Stimulated activated CD8-positive, alpha-beta memory T cell treated with anti-CD3 and anti-CD28 coated beads, Interleukin-4, amount 100 ng/mL, for 1 hour (primary cell): ENCODE measurements around the gene CDC25B.

ENCODE experiments used
- DNase-seq, 2 donors: peaks; one replicate each; pipeline ENCODE4 v3.0.0-alpha.2; 2020; ENCODE audit warnings: low read depth in 2 of 2, low spot score in 1 of 2

CDC25B gene

GRCh38 chr20:3795511-3796468 lies at the start of gene CDC25B:
TSS of gene CDC25B (plus strand) at chr20:3796310. CDS start at chr20:3796532, 222 bp downstream.
- peak; percentile 80 to 84 for DNase-seq

DNA sequence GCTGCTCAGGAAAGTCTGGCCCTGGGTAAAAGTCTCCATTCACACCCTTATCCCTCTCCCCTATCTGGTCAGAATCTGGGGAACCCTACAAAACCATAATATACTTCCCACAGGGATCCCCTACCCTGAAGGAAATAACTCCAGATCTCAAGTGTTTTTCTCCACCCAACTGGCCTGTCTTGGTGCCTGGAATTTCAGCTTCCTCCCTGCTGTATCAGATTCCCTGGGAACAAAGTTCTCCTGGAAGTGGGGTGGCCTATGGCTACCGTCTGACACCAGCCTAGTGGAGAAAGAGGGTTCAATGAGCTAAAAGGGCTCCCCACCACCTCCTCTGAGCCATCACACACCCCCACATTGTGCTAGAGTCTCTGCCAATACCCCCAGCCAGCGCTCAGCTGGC lies 48.6 kb upstream of the CDC25B start:
- no peak for DNase-seq

- DNase-seq: no peak
Observed at GRCh38 chr20:3748073-3748472, 48.0 kb upstream of the CDC25B start.

- no peak for DNase-seq
Observed at GRCh38 chr20:3749087-3749688, 46.9 kb upstream of the CDC25B start.

DNA sequence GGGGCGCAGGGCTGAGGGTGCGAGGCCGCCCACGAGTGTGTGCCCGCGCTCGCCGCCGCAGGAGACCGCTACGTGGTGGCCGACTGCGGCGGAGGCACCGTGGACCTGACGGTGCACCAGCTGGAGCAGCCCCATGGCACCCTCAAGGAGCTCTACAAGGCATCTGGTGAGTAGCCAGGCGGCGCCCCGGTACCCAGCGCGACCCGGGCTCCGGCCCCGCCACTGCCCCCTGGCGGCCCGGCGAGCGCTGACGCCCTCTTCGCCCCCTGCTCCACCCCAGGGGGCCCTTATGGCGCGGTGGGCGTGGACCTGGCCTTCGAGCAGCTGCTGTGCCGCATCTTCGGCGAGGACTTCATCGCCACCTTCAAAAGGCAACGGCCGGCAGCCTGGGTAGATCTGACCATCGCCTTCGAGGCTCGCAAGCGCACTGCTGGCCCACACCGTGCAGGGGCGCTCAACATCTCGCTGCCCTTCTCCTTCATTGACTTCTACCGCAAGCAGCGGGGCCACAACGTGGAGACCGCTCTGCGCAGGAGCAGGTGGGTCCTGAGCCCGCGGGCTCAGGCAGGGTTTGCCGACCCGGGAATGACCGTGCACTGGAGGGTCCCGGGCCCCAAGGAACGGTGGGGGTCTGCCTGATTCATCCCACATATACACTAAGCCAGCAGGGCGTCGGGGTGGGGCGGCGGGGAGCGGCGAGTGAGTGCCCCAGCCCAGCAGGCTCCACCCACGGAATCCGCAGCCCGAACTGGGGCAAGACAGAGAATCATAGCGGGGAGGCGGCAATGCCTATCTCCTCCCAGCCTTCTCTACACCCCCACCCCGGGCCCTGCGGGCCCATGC lies 46.2 kb upstream of the CDC25B start:
- DNase-seq: no peak

DNA sequence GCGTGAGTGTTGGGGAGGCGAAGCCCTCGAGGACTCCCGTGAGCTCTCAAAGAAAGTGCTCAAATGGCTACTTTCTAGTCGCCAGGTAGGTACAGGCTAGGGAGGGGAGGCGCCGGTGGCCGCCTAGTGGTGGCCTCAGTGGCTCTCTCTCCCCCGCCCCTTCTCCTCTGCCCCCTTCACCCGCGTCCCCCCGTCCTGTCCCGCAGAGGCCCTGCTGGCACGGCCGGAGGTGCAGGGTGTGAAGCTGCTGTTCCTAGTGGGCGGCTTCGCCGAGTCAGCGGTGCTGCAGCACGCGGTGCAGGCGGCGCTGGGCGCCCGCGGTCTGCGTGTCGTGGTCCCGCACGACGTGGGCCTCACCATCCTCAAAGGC lies 44.8 kb upstream of the CDC25B start:
- no peak for DNase-seq

GRCh38 chr20:3751675-3752385 lies 44.3 kb upstream of the CDC25B start:
- DNase-seq: no peak

GRCh38 chr20:3752386-3752759 lies 43.7 kb upstream of the CDC25B start:
- no peak for DNase-seq

- peak in 1 of 2 donors; percentile 43 for DNase-seq
Observed at GRCh38 chr20:3753098-3753497, 43.0 kb upstream of the CDC25B start.

GRCh38 chr20:3753501-3754275 lies 42.4 kb upstream of the CDC25B start:
- no peak for DNase-seq

GRCh38 chr20:3754276-3754630 lies 41.9 kb upstream of the CDC25B start:
- no peak for DNase-seq

DNA sequence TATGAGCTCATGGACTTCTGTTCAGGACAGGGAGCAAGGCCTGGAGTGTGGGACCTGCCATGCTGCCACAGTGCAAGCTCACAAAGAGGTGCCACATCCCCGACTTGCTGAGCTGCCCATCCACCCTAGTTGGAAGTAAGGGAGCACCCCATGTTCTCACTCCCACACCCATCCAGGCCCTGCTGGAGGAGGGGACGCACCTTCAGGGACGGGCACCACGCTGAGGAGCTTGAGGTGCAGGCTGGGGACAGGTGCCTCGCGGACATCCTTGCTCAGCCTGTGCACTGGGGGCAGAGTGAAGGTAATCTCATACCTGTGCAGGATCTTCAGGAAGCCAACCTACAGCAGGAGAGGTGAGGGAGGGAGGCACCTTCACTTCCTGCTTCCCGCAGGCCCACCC lies 40.8 kb upstream of the CDC25B start:
- no peak for DNase-seq

- no peak for DNase-seq
Observed at GRCh38 chr20:3755814-3756480, 40.2 kb upstream of the CDC25B start.

GRCh38 chr20:3757268-3757667 lies 38.8 kb upstream of the CDC25B start:
- DNase-seq: no peak

DNA sequence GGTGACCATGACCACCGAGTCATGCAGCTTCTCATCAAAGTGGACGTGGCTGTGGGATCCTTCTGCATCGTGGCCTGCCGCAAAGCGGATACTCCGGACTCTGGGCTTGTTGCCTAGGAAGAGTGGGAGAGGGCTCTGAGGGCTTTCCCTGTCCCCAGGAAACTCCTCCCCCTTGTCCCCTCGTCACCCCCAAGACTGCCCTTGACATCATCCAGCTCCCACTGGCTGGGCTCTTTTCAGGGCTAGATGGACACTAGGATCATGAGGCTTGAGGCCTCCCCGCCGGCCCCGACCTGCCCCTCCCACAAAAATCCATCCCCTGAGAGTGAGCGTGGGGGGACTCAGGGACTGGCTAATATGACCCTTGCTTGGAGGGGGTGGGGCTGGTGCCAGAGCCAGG lies 37.5 kb upstream of the CDC25B start:
- DNase-seq: no peak

GRCh38 chr20:3759316-3759823 lies 36.7 kb upstream of the CDC25B start:
- no peak for DNase-seq

GRCh38 chr20:3759884-3760283 lies 36.2 kb upstream of the CDC25B start:
- DNase-seq: no peak

DNA sequence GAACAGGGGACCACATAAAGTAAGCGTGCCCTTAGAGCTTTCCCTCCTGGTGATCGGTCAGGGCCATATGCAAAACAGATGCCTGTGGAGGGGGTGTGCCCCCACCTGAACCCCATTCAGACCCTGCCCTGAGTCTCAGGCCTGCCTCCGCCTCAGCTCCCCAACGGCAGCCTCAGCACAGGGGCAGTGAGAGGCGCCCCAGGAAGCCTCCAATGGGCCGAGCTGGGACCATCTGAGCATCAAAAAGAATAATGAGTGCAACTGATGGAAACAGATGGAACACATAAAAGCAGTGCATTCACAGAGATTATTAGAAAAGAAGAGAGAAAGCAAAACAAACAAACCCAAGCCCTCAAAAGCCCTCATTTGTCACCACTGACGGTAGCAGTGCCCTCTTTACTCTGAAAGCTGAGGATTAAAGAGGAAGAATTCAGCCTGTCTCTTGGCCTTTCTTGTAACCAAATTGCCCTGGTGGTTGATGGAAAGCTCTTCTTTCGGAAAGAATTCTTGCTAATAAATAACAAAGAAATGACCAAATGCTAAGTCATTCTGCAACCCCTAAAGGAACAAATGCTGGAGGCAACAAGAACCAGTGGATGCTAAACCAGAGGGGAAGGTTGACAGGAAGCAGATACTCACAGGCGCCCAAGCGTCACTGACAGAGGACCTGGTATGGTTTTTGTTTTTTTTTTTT lies 35.3 kb upstream of the CDC25B start:
- no peak for DNase-seq
